HL-60 (cell line): ENCODE data around the gene SPINDOC.

Experiments
- DNase-seq, 2 experiments: peaks; one replicate each; pipeline ENCODE4 v3.0.0-alpha.2; 2010 to 2020; ENCODE audit warnings: low read depth in 1 of 2, low spot score in 1 of 2
- H3K27ac ChIP-seq: fragments of 250-450 bp; sonication (Bioruptor Pico); replicated peaks from 2 replicates; pipeline ENCODE4 v1.5.1; 2020; ENCODE audit warnings: mild to moderate bottlenecking, moderate library complexity
- H3K27me3 ChIP-seq: fragments of 250-450 bp; sonication (Bioruptor Pico); 2 replicates; pipeline ENCODE4 v1.5.1; 2021; ENCODE audit warnings: mild to moderate bottlenecking, moderate library complexity; ENCODE audit not compliant: insufficient read depth, poor library complexity, severe bottlenecking
- H3K4me3 ChIP-seq: replicated peaks from 2 replicates; pipeline ENCODE4 v1.5.1; 2011; ENCODE audit warnings: mild to moderate bottlenecking, control low read depth, low read length; ENCODE audit not compliant: insufficient read depth
- CTCF ChIP-seq: IDR thresholded peaks from one replicate; pipeline ENCODE4 v1.5.1; 2011; ENCODE audit warnings: low read length, control low read depth, inconsistent platforms; ENCODE audit not compliant: insufficient read depth
- GABPA ChIP-seq: IDR thresholded peaks from 2 replicates; pipeline ENCODE4 v1.6.1; 2012; ENCODE audit warnings: low read depth
- POLR2AphosphoS5 ChIP-seq: IDR thresholded peaks from 2 replicates; pipeline ENCODE4 v1.6.1; 2012; ENCODE audit warnings: low read depth
- REST ChIP-seq: IDR thresholded peaks from 2 replicates; pipeline ENCODE4 v1.6.1; 2012; ENCODE audit warnings: low read depth; ENCODE audit not compliant: insufficient replicate concordance
- SPI1 ChIP-seq: IDR thresholded peaks from 2 replicates; pipeline ENCODE4 v1.6.1; 2012; ENCODE audit warnings: low read depth, mild to moderate bottlenecking, borderline replicate concordance

Gene SPINDOC

GRCh38 chr11:63775191-63775590, 38.1 kb upstream of the SPINDOC start:
- Histone ChIP-seq H3K27me3 (peaks cover 24% of the 10 kb centered on the region), H3K27ac (no peak overlapping the region), H3K4me3 (no peak overlapping the region)
- no peak for TF ChIP-seq REST
- no peak for TF ChIP-seq GABPA
- no peak for TF ChIP-seq SPI1
- no peak for TF ChIP-seq POLR2AphosphoS5
- TF ChIP-seq CTCF = no peak
- no peak for DNase-seq

- TF ChIP-seq CTCF (no peak), POLR2AphosphoS5 (no peak), SPI1 (no peak), REST (no peak), GABPA (no peak)
- no peak for DNase-seq
- no peak overlapping the region for H3K4me3 ChIP-seq
- no peak overlapping the region for H3K27ac ChIP-seq
- peaks cover 5% of the 10 kb centered on the region for H3K27me3 ChIP-seq
These were observed 34.2 kb upstream of the SPINDOC start for GRCh38 chr11:63779039-63779438.

- TF ChIP-seq POLR2AphosphoS5 (no peak), GABPA (no peak), CTCF (no peak), REST (no peak), SPI1 (no peak)
- H3K4me3 ChIP-seq = no peak overlapping the region
- no peak for DNase-seq
- peaks cover 9% of the 10 kb centered on the region for H3K27me3 ChIP-seq
- H3K27ac ChIP-seq = no peak overlapping the region
These were observed 30.5 kb upstream of the SPINDOC start for GRCh38 chr11:63782749-63783148.
